OCI-LY7 (cell line): Measurements from ENCODE around the gene CTPS1. TPM values are rescaled to one million over a fixed set of nuclear protein-coding genes. Genes with fewer than 3 reads are reported as not detected.

ENCODE experiments used
- BruUV-seq: library from RNA; stranded (reverse); fragments of 400-500 nt; replicated peaks from 2 replicates; lab custom pipeline; 2021; lab: Mats Ljungman, UMichigan
- CTCF ChIA-PET: fragments of 300-600 bp; sonication (Branson Sonifier 250); formaldehyde crosslinking; loops from one replicate; lab custom pipeline; 2022; ENCODE audit warnings: antibody characterized with exemption; ENCODE audit not compliant: unreplicated experiment; lab: Charles Lee
- POLR2A ChIA-PET: fragments of 300-600 bp; sonication (Branson Sonifier 250); formaldehyde crosslinking; loops from one replicate; lab custom pipeline; 2022; ENCODE audit warnings: antibody characterized with exemption; lab: Charles Lee
- DNase-seq: peaks from one replicate; pipeline ENCODE4 v3.0.0-alpha.2; 2015; ENCODE audit warnings: low spot score
- H2AFZ ChIP-seq: fragments of 200-600 bp; sonication (generic), shearing (Covaris generic); 2 replicates; pipeline ENCODE4 v1.6.1; 2014; ENCODE audit warnings: mild to moderate bottlenecking, antibody characterized with exemption, low read length, moderate library complexity
- H3K27ac ChIP-seq: fragments of 200-600 bp; sonication (generic); 2 replicates; pipeline ENCODE4 v1.5.1; 2014; ENCODE audit warnings: mixed run types, low read depth, mild to moderate bottlenecking, moderate library complexity, low read length, inconsistent platforms; ENCODE audit not compliant: poor library complexity, severe bottlenecking
- H3K36me3 ChIP-seq: fragments of 200-600 bp; sonication (generic); 2 replicates; pipeline ENCODE4 v1.6.1; 2014; ENCODE audit warnings: mild to moderate bottlenecking, antibody characterized with exemption, low read length, moderate library complexity, mixed read lengths; ENCODE audit not compliant: insufficient read depth
- H3K4me1 ChIP-seq: fragments of 200-600 bp; sonication (generic); 2 replicates; pipeline ENCODE4 v1.5.1; 2014; ENCODE audit warnings: mild to moderate bottlenecking, low read length; ENCODE audit not compliant: insufficient read depth, poor library complexity, severe bottlenecking
- H3K4me2 ChIP-seq: fragments of 200-600 bp; sonication (generic); 2 replicates; pipeline ENCODE4 v1.6.1; 2014; ENCODE audit warnings: mild to moderate bottlenecking, low read length
- H3K4me3 ChIP-seq: fragments of 200-600 bp; sonication (generic); 2 replicates; pipeline ENCODE4 v1.5.1; 2014; ENCODE audit warnings: mild to moderate bottlenecking, low read depth, low read length; ENCODE audit not compliant: poor library complexity, severe bottlenecking
- H3K79me2 ChIP-seq: fragments of 200-600 bp; sonication (generic); 2 replicates; pipeline ENCODE4 v1.6.1; 2016; ENCODE audit warnings: low read depth, mild to moderate bottlenecking, low read length, moderate library complexity, mixed read lengths; ENCODE audit not compliant: insufficient read depth
- H3K9me2 ChIP-seq: fragments of 200-600 bp; sonication (generic); 2 replicates; pipeline ENCODE4 v1.6.1; 2016; ENCODE audit warnings: mild to moderate bottlenecking, low read length, mixed read lengths; ENCODE audit not compliant: insufficient read depth
- H3K9me3 ChIP-seq: fragments of 200-600 bp; sonication (generic); 2 replicates; pipeline ENCODE4 v1.6.1; 2014; ENCODE audit warnings: mild to moderate bottlenecking, mixed run types, low read length, mixed read lengths
- H4K20me1 ChIP-seq: fragments of 200-600 bp; sonication (generic); 2 replicates; pipeline ENCODE4 v1.6.1; 2014; ENCODE audit warnings: mild to moderate bottlenecking, antibody characterized with exemption, low read length, moderate library complexity, mixed read lengths; ENCODE audit not compliant: insufficient read depth
- CTCF ChIP-seq: fragments of 200-600 bp; sonication (generic); conservative IDR thresholded peaks from 2 replicates; pipeline ENCODE4 v1.5.1; 2014; ENCODE audit warnings: mild to moderate bottlenecking, antibody characterized with exemption, low read length, moderate library complexity, mixed read lengths
- EZH2phosphoT487 ChIP-seq: fragments of 200-600 bp; sonication (generic); IDR thresholded peaks from 2 replicates; pipeline ENCODE4 v1.6.1; 2018; ENCODE audit warnings: low read depth, borderline replicate concordance, mild to moderate bottlenecking, mixed run types, antibody characterized with exemption, low read length, moderate library complexity, mixed read lengths
- intact Hi-C: fragments of 100-400 bp; cut with micrococcal nuclease; formaldehyde crosslinking; loops from one replicate; pipeline ENCODE4 v1.10.0; 2022; ENCODE audit not compliant: unreplicated experiment
- total RNA-seq, 2 experiments: library from RNA; depleted of rRNA in 1 of 2; stranded (reverse); fragments of >200 nt in 1 of 2; shearing (Covaris generic) in 1 of 2; gene quantifications; 2 replicates each; pipeline ENCODE4 v1.2.3, GENCODE V29; 2014 to 2022

The CTPS1 gene
- total RNA-seq, 2 experiments from 2014 or later: 58.9 to 117 TPM

- TF ChIP-seq CTCF (no peak), EZH2phosphoT487 (no peak)
- intact Hi-C loops: no loop called here
- ChIA-PET POLR2A (no interaction called here), CTCF (no interaction called here)
- Histone ChIP-seq H3K79me2 (no peaks in the 10 kb centered on the region), H3K27ac (no peak overlapping the region), H3K4me1 (peaks cover 13% of the 10 kb centered on the region), H3K36me3 (no peaks in the 10 kb centered on the region), H3K4me3 (no peak overlapping the region), H3K9me3 (no peaks in the 10 kb centered on the region), H4K20me1 (no peaks in the 10 kb centered on the region), H3K4me2 (no peak overlapping the region), H2AFZ (no peak overlapping the region), H3K9me2 (no peaks in the 10 kb centered on the region)
- no TSS peak for BruUV-seq
- no peak for DNase-seq
Measured at GRCh38 chr1:40969445-40969844, 10.1 kb upstream of the CTPS1 start.

DNA sequence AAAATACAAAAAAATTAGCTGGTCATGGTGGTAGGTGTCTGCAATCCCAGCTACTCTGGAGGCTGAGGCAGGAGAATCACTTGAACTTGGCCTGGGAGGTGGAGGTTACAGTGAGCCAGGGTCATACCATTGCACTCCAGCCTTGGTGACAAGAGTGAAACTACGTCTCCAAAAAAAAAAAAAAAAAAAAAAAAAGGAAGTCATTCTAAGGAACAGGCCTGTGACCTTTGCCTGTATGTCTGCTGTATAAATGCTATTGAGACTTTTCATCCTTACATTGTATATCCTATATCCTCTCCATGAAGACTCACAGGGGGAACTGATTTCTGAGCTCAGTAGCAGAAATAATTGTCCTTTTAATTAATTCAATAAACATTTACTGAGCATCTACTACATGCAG lies 7.5 kb upstream of the CTPS1 start:
- Histone ChIP-seq H3K4me2 (no peak overlapping the region), H2AFZ (no peak overlapping the region), H3K4me1 (peaks cover 13% of the 10 kb centered on the region), H3K9me2 (no peaks in the 10 kb centered on the region), H3K27ac (no peak overlapping the region), H3K79me2 (no peaks in the 10 kb centered on the region), H4K20me1 (no peaks in the 10 kb centered on the region), H3K4me3 (no peak overlapping the region), H3K36me3 (no peaks in the 10 kb centered on the region), H3K9me3 (no peaks in the 10 kb centered on the region)
- TF ChIP-seq EZH2phosphoT487: no peak
- TF ChIP-seq CTCF: no peak
- BruUV-seq: no TSS peak
- ChIA-PET CTCF (no interaction called here), POLR2A (interaction anchor here (0.7 kb wide), 2 partner anchors 222 to 1811 kb away, joined by 3 to 4 read pairs; no protein-coding TSS in a partner anchor)
- intact Hi-C loops: no loop called here
- DNase-seq: no peak

DNA sequence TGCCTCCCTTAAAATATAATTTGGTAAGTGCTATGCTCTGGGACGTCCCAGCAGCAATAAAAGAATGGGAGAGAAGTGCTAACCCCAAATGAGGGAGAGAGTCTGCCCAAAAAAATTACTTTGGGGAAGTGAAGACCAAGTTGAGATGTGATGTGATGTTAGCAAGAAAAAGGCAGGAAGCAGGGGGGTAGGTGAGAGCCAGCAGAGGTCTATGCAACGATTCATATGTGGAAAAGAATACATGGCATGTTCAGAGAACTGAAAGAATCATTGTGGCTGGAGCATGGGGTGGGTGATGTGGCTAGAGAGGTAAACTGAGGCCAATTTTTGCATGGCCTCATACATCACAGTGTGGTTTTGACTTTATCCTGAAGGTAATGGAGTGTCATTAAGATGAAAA lies 5.6 kb upstream of the CTPS1 start:
- ChIA-PET POLR2A (interaction anchor here (0.7 kb wide), 1 partner anchor 1793 kb away, joined by 4 read pairs; the partner anchor contains the start of genes C1orf50 and P3H1), CTCF (no interaction called here)
- Histone ChIP-seq H3K79me2 (no peaks in the 10 kb centered on the region), H3K4me3 (no peak overlapping the region), H2AFZ (no peak overlapping the region), H3K9me2 (no peaks in the 10 kb centered on the region), H3K9me3 (no peaks in the 10 kb centered on the region), H3K36me3 (no peaks in the 10 kb centered on the region), H3K4me2 (no peak overlapping the region), H4K20me1 (no peaks in the 10 kb centered on the region), H3K4me1 (peaks cover 9% of the 10 kb centered on the region), H3K27ac (no peak overlapping the region)
- intact Hi-C loops: no loop called here
- no peak for TF ChIP-seq CTCF
- TF ChIP-seq EZH2phosphoT487: no peak
- no peak for DNase-seq
- BruUV-seq: no TSS peak
